WTC11 (cell line): Measurements from ENCODE around the gene PLEKHA1. TPM values are rescaled to one million over a fixed set of nuclear protein-coding genes. Genes with fewer than 3 reads are reported as not detected.
A peak's percentile ranks its signal among the peaks of the same experiment; 100 is the strongest.

Source experiments
- ATAC-seq: fragments of 200-7000 bp; cut with Tn5 transposase; 2 replicates; pipeline ENCODE4 v1.10.0; 2021; ENCODE audit warnings: mild to moderate bottlenecking, moderate library complexity
- CTCF ChIA-PET: fragments of 300-600 bp; sonication (Branson Sonifier 250); formaldehyde crosslinking; loops from one replicate; lab custom pipeline; 2021; ENCODE audit warnings: antibody characterized with exemption; lab: Charles Lee
- POLR2A ChIA-PET: fragments of 350-600 bp; sonication (Branson Sonifier 250); formaldehyde crosslinking; loops from one replicate; lab custom pipeline; 2021; ENCODE audit warnings: antibody characterized with exemption; lab: Charles Lee
- DNase-seq: peaks from one replicate; pipeline ENCODE4 v3.0.0; 2021; ENCODE audit warnings: low spot score
- H3K27ac Mint-ChIP-seq: 2 replicates; pipeline ENCODE4 v1.8.0; 2021; ENCODE audit warnings: mixed read lengths
- H3K27me3 Mint-ChIP-seq: 2 replicates; pipeline ENCODE4 v1.8.0; 2021; ENCODE audit warnings: low read depth, mild to moderate bottlenecking, moderate library complexity, mixed read lengths
- H3K36me3 Mint-ChIP-seq: 2 replicates; pipeline ENCODE4 v1.8.0; 2021; ENCODE audit warnings: mixed read lengths
- H3K4me1 Mint-ChIP-seq: 2 replicates; pipeline ENCODE4 v1.8.0; 2022; ENCODE audit warnings: mixed read lengths
- H3K4me3 Mint-ChIP-seq: 2 replicates; pipeline ENCODE4 v1.8.0; 2021; ENCODE audit warnings: mild to moderate bottlenecking, moderate library complexity, mixed read lengths
- H3K9me3 Mint-ChIP-seq: 2 replicates; pipeline ENCODE4 v1.8.0; 2021; ENCODE audit warnings: mixed read lengths
- CBFB ChIP-seq: sonication (generic); formaldehyde crosslinking; IDR thresholded peaks from 2 replicates; pipeline ENCODE4 v1.8.1; 2022; ENCODE audit warnings: mild to moderate bottlenecking, low read depth, missing genetic modification reagents
- CTCF ChIP-seq: fragments of 200-600 bp; IDR thresholded peaks from 2 replicates; pipeline ENCODE4 v1.8.0; 2022; ENCODE audit warnings: antibody characterized with exemption
- GTF2I ChIP-seq: fragments of 250-450 bp; sonication (Bioruptor Pico); conservative IDR thresholded peaks from 2 replicates; pipeline ENCODE4 v1.4.0; 2021; ENCODE audit warnings: mild to moderate bottlenecking
- NR1H2 ChIP-seq: sonication (generic); formaldehyde crosslinking; IDR thresholded peaks from 2 replicates; pipeline ENCODE4 v1.9.0; 2021; ENCODE audit warnings: mild to moderate bottlenecking, moderate library complexity, missing genetic modification reagents
- NR3C1 ChIP-seq: sonication (generic); formaldehyde crosslinking; conservative IDR thresholded peaks from 2 replicates; pipeline ENCODE4 v1.8.1; 2023; ENCODE audit warnings: low read depth, mild to moderate bottlenecking, missing genetic modification reagents
- RELA ChIP-seq: sonication (generic); formaldehyde crosslinking; IDR thresholded peaks from 2 replicates; pipeline ENCODE4 v1.8.1; 2022; ENCODE audit warnings: missing genetic modification reagents, mild to moderate bottlenecking, borderline replicate concordance
- SMAD3 ChIP-seq: sonication (generic); formaldehyde crosslinking; IDR thresholded peaks from 2 replicates; pipeline ENCODE4 v1.8.0; 2022; ENCODE audit warnings: missing genetic modification reagents, mild to moderate bottlenecking, borderline replicate concordance
- USF1 ChIP-seq: sonication (generic); formaldehyde crosslinking; IDR thresholded peaks from 2 replicates; pipeline ENCODE4 v1.8.0; 2022; ENCODE audit warnings: mild to moderate bottlenecking, missing genetic modification reagents
- ZNF396 ChIP-seq: fragments of 250-450 bp; sonication (Bioruptor Pico); IDR thresholded peaks from 2 replicates; pipeline ENCODE4 v1.8.0; 2021; ENCODE audit warnings: mild to moderate bottlenecking, moderate library complexity, borderline replicate concordance
- ZNF425 ChIP-seq: fragments of 250-450 bp; sonication (Bioruptor Pico); conservative IDR thresholded peaks from 2 replicates; pipeline ENCODE4 v1.9.0; 2021; ENCODE audit warnings: mild to moderate bottlenecking
- total RNA-seq: library from RNA; stranded (reverse); gene quantifications from 3 replicates; pipeline ENCODE4 v1.2.3, GENCODE V29; 2021
- TF ChIP-seq, protein P1 (sequence below): sonication (generic); formaldehyde crosslinking; IDR thresholded peaks from 2 replicates; pipeline ENCODE4 v1.8.1; 2022; ENCODE audit warnings: low read depth, missing genetic modification reagents, borderline replicate concordance
- TF ChIP-seq, protein P2 (sequence below): sonication (generic); formaldehyde crosslinking; IDR thresholded peaks from 2 replicates; pipeline ENCODE4 v1.8.1; 2023; ENCODE audit warnings: mild to moderate bottlenecking, missing genetic modification reagents, borderline replicate concordance

The PLEKHA1 gene
- total RNA-seq, 1 experiment from 2014 or later: 34.6 TPM

- H3K4me3 Mint-ChIP-seq: no peak overlapping the region
- no peaks in the 10 kb centered on the region for H3K9me3 Mint-ChIP-seq
- H3K4me1 Mint-ChIP-seq: peaks cover 6% of the 10 kb centered on the region
- H3K27me3 Mint-ChIP-seq: no peaks in the 10 kb centered on the region
- DNase-seq (no peak), ATAC-seq (no peak)
- no peak for TF ChIP-seq CBFB (CRISPR knock-in tag)
- TF ChIP-seq USF1: no peak
- no peak for TF ChIP-seq ZNF425 (CRISPR knock-in tag)
- TF ChIP-seq, protein P1, sequence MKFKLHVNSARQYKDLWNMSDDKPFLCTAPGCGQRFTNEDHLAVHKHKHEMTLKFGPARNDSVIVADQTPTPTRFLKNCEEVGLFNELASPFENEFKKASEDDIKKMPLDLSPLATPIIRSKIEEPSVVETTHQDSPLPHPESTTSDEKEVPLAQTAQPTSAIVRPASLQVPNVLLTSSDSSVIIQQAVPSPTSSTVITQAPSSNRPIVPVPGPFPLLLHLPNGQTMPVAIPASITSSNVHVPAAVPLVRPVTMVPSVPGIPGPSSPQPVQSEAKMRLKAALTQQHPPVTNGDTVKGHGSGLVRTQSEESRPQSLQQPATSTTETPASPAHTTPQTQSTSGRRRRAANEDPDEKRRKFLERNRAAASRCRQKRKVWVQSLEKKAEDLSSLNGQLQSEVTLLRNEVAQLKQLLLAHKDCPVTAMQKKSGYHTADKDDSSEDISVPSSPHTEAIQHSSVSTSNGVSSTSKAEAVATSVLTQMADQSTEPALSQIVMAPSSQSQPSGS (CRISPR knock-in tag): no peak
- no peak for TF ChIP-seq NR3C1
- no peak for TF ChIP-seq SMAD3 (CRISPR knock-in tag)
- no peak for TF ChIP-seq NR1H2 (CRISPR knock-in tag)
- no peak for TF ChIP-seq ZNF396 (CRISPR knock-in tag)
- no peak for TF ChIP-seq RELA (CRISPR knock-in tag)
- TF ChIP-seq GTF2I (CRISPR knock-in tag): no peak
- POLR2A ChIA-PET: no interaction called here
- H3K36me3 Mint-ChIP-seq: peaks cover 25% of the 10 kb centered on the region
- CTCF ChIA-PET: no interaction called here
- peak overlapping the region; percentile 34; the same call in 1 of the 2 replicates for H3K27ac Mint-ChIP-seq
Measured at GRCh38 chr10:122427280-122427679, 52.8 kb downstream of the PLEKHA1 start.

DNA sequence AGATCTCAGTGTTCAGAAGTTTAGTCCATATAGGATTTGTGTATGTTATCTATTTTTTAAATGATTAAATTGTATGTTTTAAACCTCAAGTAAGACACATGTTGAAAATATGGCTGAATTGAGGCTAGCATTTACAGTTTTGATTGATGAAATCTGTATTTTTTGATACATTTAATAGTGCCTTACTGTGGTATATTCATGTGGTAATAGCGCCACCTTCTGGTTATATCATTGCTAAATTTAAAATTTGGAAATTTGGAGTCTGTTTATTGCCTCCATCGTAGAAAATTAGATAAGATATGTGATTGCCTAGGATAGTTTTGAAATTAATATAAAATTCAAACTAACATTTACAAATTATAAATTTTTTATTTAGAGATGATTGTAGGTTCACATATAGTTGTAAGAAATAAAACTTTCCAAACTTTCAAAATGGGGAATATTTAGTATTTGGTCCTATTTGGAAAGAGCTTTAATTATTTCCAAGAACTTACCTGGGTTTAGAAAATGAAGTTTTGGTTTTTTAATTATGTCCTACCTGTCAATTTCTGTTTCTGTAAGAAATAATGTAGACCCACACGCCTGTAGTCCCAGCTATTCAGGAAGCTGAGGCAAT is 60.8 kb downstream of the PLEKHA1 start:
- Mint-ChIP-seq H3K9me3 (peaks cover 5% of the 10 kb centered on the region; the same call in 1 of the 2 replicates), H3K27me3 (no peaks in the 10 kb centered on the region), H3K4me1 (no peaks in the 10 kb centered on the region), H3K27ac (no peak overlapping the region), H3K4me3 (no peak overlapping the region), H3K36me3 (peaks cover 14% of the 10 kb centered on the region)
- DNase-seq: no peak
- no peak for ATAC-seq
- TF ChIP-seq, protein P2, sequence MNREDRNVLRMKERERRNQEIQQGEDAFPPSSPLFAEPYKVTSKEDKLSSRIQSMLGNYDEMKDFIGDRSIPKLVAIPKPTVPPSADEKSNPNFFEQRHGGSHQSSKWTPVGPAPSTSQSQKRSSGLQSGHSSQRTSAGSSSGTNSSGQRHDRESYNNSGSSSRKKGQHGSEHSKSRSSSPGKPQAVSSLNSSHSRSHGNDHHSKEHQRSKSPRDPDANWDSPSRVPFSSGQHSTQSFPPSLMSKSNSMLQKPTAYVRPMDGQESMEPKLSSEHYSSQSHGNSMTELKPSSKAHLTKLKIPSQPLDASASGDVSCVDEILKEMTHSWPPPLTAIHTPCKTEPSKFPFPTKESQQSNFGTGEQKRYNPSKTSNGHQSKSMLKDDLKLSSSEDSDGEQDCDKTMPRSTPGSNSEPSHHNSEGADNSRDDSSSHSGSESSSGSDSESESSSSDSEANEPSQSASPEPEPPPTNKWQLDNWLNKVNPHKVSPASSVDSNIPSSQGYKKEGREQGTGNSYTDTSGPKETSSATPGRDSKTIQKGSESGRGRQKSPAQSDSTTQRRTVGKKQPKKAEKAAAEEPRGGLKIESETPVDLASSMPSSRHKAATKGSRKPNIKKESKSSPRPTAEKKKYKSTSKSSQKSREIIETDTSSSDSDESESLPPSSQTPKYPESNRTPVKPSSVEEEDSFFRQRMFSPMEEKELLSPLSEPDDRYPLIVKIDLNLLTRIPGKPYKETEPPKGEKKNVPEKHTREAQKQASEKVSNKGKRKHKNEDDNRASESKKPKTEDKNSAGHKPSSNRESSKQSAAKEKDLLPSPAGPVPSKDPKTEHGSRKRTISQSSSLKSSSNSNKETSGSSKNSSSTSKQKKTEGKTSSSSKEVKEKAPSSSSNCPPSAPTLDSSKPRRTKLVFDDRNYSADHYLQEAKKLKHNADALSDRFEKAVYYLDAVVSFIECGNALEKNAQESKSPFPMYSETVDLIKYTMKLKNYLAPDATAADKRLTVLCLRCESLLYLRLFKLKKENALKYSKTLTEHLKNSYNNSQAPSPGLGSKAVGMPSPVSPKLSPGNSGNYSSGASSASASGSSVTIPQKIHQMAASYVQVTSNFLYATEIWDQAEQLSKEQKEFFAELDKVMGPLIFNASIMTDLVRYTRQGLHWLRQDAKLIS (CRISPR knock-in tag): no peak
- peak; percentile 64 for TF ChIP-seq CTCF
- POLR2A ChIA-PET: interaction anchor here (0.9 kb wide), 1 partner anchor 137 kb away, joined by 3 read pairs; no protein-coding TSS in a partner anchor
- CTCF ChIA-PET: interaction anchor here (0.6 to 4.3 kb wide), 20 partner anchors 11 to 227 kb away, joined by 3 to 86 read pairs (median 4); no protein-coding TSS in a partner anchor
